Spleen (tissue), 11 donors: Measurements from ENCODE around the gene CCL27. TPM values are rescaled to one million over a fixed set of nuclear protein-coding genes. Genes with fewer than 3 reads are reported as not detected.

Experiments
- DNase-seq: peaks from one replicate; pipeline ENCODE4 v3.0.0-alpha.2; 2020
- H3K27ac ChIP-seq, 8 donors: fragments of 200-600 bp; sonication (generic) in 7 of 8; 1 replicate in 4 of 8; 2 replicates in 4 of 8; pipeline versions ENCODE4 v1.5.0 to v1.8.0; 2016 to 2021; ENCODE audit warnings: inconsistent platforms in 4 of 8, mild to moderate bottlenecking in 4 of 8, moderate library complexity in 1 of 8
- H3K27me3 ChIP-seq, 7 donors: fragments of 200-600 bp; sonication (generic) in 6 of 7; replicated peaks in 1 of 7; 1 replicate in 4 of 7; 2 replicates in 3 of 7; pipeline versions ENCODE4 v1.5.0 to v1.8.0; 2016 to 2021; ENCODE audit warnings: inconsistent platforms in 3 of 7, mild to moderate bottlenecking in 1 of 7
- H3K36me3 ChIP-seq, 6 donors: fragments of 200-600 bp; sonication (generic) in 5 of 6; 1 replicate in 4 of 6; 2 replicates in 2 of 6; pipeline versions ENCODE4 v1.5.0 to v1.8.0; 2016 to 2021; ENCODE audit warnings: inconsistent platforms in 2 of 6
- H3K4me1 ChIP-seq, 6 donors: fragments of 200-600 bp; sonication (generic) in 5 of 6; 1 replicate in 3 of 6; 2 replicates in 3 of 6; pipeline versions ENCODE4 v1.5.0 to v1.8.0; 2016 to 2021; ENCODE audit warnings: inconsistent platforms in 3 of 6
- H3K4me3 ChIP-seq, 8 donors: fragments of 200-600 bp; sonication (generic) in 7 of 8; 1 replicate in 4 of 8; 2 replicates in 4 of 8; pipeline versions ENCODE4 v1.5.0 to v1.8.0; 2016 to 2021; ENCODE audit warnings: inconsistent platforms in 4 of 8, mild to moderate bottlenecking in 4 of 8, moderate library complexity in 2 of 8
- H3K9me3 ChIP-seq, 8 donors: fragments of 200-600 bp; sonication (generic) in 7 of 8; 1 replicate in 4 of 8; 2 replicates in 4 of 8; pipeline versions ENCODE4 v1.5.0 to v1.8.0; 2016 to 2021; ENCODE audit warnings: inconsistent platforms in 4 of 8
- CTCF ChIP-seq, 11 experiments: fragments of 200-600 bp in 7 of 11; fragments of 450-650 bp in 4 of 11; sonication (generic) in 4 of 11; IDR thresholded peaks in 8 of 11; conservative IDR thresholded peaks in 3 of 11; 1 replicate in 7 of 11; 2 replicates in 4 of 11; pipeline versions ENCODE4 v1.4.0 to v1.8.0; 2016 to 2021; ENCODE audit warnings: antibody characterized with exemption in 11 of 11, inconsistent platforms in 4 of 11, mild to moderate bottlenecking in 1 of 11
- POLR2A ChIP-seq, 3 donors: fragments of 450-650 bp; IDR thresholded peaks; one replicate each; pipeline ENCODE4 v1.5.1; 2017; ENCODE audit warnings: antibody characterized with exemption in 3 of 3, mild to moderate bottlenecking in 1 of 3
- POLR2AphosphoS5 ChIP-seq, 3 donors: sonication (generic); formaldehyde crosslinking; IDR thresholded peaks; one replicate each; pipeline ENCODE4 v1.5.1; 2017; ENCODE audit warnings: antibody characterized with exemption in 3 of 3
- WGBS, 5 donors: extraction: QIAGEN DNeasy Blood & Tissue Kit in 3 of 5; methylation state at CpG; one replicate each; pipeline versions ENCODE4 v1.1.5 to v1.1.7; 2013 to 2018; 5-methylcytosine and 5-hydroxymethylcytosine counted together
- intact Hi-C: fragments of 100-400 bp; cut with DNase I; formaldehyde crosslinking; loops from one replicate; pipeline ENCODE4 v1.15.0; 2023; ENCODE audit warnings: low total_unique reads
- polyA plus RNA-seq, 3 donors: library from polyadenylated mRNA; stranded (reverse); fragments of 200-250 nt; gene quantifications; one replicate each; pipeline ENCODE4 v1.2.1, GENCODE V29; 2013
- total RNA-seq, 7 donors: library from RNA; depleted of rRNA in 3 of 7; stranded (reverse); fragments of >200 nt in 3 of 7; fragmentation: NEBNext Ultra II Directional in 4 of 7; extraction: Animal tissue kit (Norgen Biotek cat#: 25700) in 4 of 7; gene quantifications; one replicate each; pipeline versions ENCODE4 v1.1.0 to v1.2.1, GENCODE V29; 2016 to 2021
- donor health status: healthy with polysubstance abuse.
- donor health status: DM: no; HTN: no; CAD: no; lungs with moderate emphysema.
- donor health status: DM: no; HTN: no; CAD: no.
- donor health status: Bipolar disorder and iron deficiency.
- donor health status: healthy.
- donor health status: DM: no; HTN: no; CAD: no.
- donor health status: DM: yes; HTN: yes; CAD: no.

The CCL27 gene
- total and polyA plus RNA-seq, 10 donors = 0.08 to 0.70 (median 0.32) TPM; not detected in 7

- intact Hi-C loops = no loop called here
- no peak overlapping the region for H3K4me3 ChIP-seq
- H3K27ac ChIP-seq = no peak overlapping the region
- H3K4me1 ChIP-seq = peaks cover 0 to 12% (median 0%) of the 10 kb centered on the region in 6 donors
- TF ChIP-seq CTCF (IDR thresholded peaks at IDR 0.05 in 8 of 11, conservative IDR thresholded peaks at IDR 0.05 in 3 of 11) (no peak), POLR2AphosphoS5 (IDR thresholded peaks at IDR 0.05) (no peak), POLR2A (IDR thresholded peaks at IDR 0.05) (no peak)
- 84 to 96% (median 93%) methylated on average over 4 of the region's 4 CpGs for WGBS, 5 donors
- H3K27me3 ChIP-seq = no peaks in the 10 kb centered on the region
- peaks cover 0 to 5% (median 0%) of the 10 kb centered on the region in 6 donors for H3K36me3 ChIP-seq
- DNase-seq = no peak
- H3K9me3 ChIP-seq = no peaks in the 10 kb centered on the region
Observed at GRCh38 chr9:34685591-34685990, 23.1 kb upstream of the CCL27 start.

- DNase-seq = no peak
- H3K27me3 ChIP-seq = no peaks in the 10 kb centered on the region
- TF ChIP-seq POLR2A (IDR thresholded peaks at IDR 0.05) (no peak), CTCF (IDR thresholded peaks at IDR 0.05 in 8 of 11, conservative IDR thresholded peaks at IDR 0.05 in 3 of 11) (no peak), POLR2AphosphoS5 (IDR thresholded peaks at IDR 0.05) (no peak)
- H3K9me3 ChIP-seq = no peaks in the 10 kb centered on the region
- intact Hi-C loops = no loop called here
- peaks cover 0 to 9% (median 0%) of the 10 kb centered on the region in 6 donors for H3K4me1 ChIP-seq
- no peak overlapping the region for H3K27ac ChIP-seq
- H3K36me3 ChIP-seq = peaks cover 0 to 5% (median 0%) of the 10 kb centered on the region in 6 donors
- 92 to 98% (median 95%) methylated on average over 3 to 4 of the region's 4 CpGs for WGBS, 5 donors
- H3K4me3 ChIP-seq = no peak overlapping the region
Observed at GRCh38 chr9:34684816-34685215, 22.4 kb upstream of the CCL27 start.

- peaks cover 0 to 5% (median 0%) of the 10 kb centered on the region in 6 donors for H3K36me3 ChIP-seq
- no peak overlapping the region for H3K4me3 ChIP-seq
- no peak for TF ChIP-seq CTCF (IDR thresholded peaks at IDR 0.05 in 8 of 11, conservative IDR thresholded peaks at IDR 0.05 in 3 of 11)
- no peak for TF ChIP-seq POLR2AphosphoS5 (IDR thresholded peaks at IDR 0.05)
- TF ChIP-seq POLR2A (IDR thresholded peaks at IDR 0.05) = no peak
- no peak overlapping the region for H3K27ac ChIP-seq
- H3K27me3 ChIP-seq = no peaks in the 10 kb centered on the region
- H3K9me3 ChIP-seq = no peaks in the 10 kb centered on the region
- peaks cover 0 to 9% (median 0%) of the 10 kb centered on the region in 6 donors for H3K4me1 ChIP-seq
- intact Hi-C loops = no loop called here
- 74 to 82% (median 76%) methylated on average over 4 of the region's 4 CpGs for WGBS, 5 donors
- no peak for DNase-seq
Observed at GRCh38 chr9:34684145-34684544, 21.7 kb upstream of the CCL27 start.

- Histone ChIP-seq H3K27ac (no peak overlapping the region), H3K36me3 (no peaks in the 10 kb centered on the region), H3K27me3 (no peaks in the 10 kb centered on the region), H3K4me1 (no peaks in the 10 kb centered on the region), H3K9me3 (no peaks in the 10 kb centered on the region), H3K4me3 (no peak overlapping the region)
- no peak for DNase-seq
- intact Hi-C loops = no loop called here
- 93 to 96% (median 95%) methylated on average over 2 of the region's 2 CpGs for WGBS, 5 donors
- no peak for TF ChIP-seq POLR2A (IDR thresholded peaks at IDR 0.05)
- TF ChIP-seq CTCF (IDR thresholded peaks at IDR 0.05 in 8 of 11, conservative IDR thresholded peaks at IDR 0.05 in 3 of 11) = no peak
- no peak for TF ChIP-seq POLR2AphosphoS5 (IDR thresholded peaks at IDR 0.05)
Observed at GRCh38 chr9:34675869-34676268, 13.4 kb upstream of the CCL27 start.
